HG03575 (cell line): ENCODE measurements around the gene KRT10.

ENCODE experiments used
- ATAC-seq: cut with Tn5 transposase; IDR thresholded peaks from one replicate; pipeline ENCODE4 v1.9.1; 2021; ENCODE audit not compliant: unreplicated experiment, insufficient number of reproducible peaks, low FRiP score; ENCODE audit errors: extremely low read depth

The KRT10 gene

GRCh38 chr17:40813804-40814203 is 8.6 kb downstream of the KRT10 start:
- no peak for ATAC-seq

GRCh38 chr17:40812639-40813038 is 9.8 kb downstream of the KRT10 start:
- no peak for ATAC-seq

DNA sequence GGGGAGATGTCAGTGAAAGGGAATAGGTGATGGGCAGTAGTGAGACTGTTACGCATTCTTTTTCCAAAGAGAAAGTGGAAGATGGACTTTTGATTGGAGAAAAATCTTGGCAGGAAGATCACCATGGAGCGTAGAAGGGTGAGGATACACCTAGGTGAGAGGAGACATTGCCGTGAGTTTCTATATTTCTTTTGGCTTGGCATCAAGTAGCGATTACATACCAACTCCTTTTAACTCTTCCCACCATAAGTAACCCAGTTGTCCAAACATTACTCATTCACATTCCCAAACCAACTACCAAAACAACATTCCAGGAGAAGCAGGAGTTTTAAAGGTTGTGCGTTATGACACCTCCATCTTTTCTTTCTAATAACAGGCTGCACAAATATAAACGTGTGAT is 11.9 kb downstream of the KRT10 start:
- no peak for ATAC-seq

DNA sequence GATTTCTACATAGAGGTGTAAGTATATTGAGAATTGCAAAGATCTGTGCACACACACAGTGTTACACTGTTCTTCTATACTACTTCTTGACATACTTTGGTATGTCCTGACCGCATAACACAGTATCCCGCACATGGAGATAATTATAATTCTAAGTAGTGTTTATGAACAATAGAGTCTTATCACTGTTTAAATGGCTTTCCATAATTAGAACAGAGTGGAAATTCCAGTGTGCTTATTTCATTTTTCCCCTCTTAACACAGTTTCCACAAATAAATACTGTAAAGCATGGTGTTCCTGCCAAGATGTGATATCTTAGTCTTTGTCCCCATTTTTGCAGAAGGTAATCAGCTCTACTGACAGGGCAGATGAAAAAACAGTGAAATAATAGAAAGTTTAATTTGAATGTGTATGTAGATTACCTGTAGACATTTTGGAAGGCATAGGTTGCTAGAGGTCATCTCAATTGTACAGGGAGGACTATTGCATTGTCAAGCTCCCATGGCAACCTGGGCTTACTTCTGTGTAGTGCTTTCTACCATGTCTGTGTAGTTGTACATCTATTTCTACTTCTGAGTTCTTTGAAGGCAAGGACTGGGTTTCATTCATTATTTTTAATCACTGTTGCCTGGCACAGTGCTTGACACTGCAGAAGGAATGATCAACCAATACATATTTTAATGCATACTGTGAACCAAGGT is 12.5 kb downstream of the KRT10 start:
- no peak for ATAC-seq

DNA sequence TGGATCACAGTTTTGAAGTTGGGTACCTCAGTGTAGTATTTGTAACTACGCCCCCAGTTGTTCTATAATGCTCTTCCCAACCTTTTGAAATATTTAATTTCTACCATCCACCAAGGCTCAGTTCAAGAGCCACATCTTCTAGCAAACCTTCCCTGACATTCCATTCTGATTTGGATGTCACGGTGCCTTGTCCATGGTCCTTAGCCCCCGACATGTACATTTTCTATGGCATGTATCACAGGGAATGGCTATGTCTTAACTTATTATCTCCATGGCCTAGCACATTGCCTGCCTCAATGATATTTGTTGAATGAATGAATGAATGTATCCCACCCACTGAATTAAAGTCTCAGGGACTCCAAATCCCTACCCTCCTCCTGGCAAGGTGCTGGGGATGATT is 16.3 kb downstream of the KRT10 start:
- ATAC-seq, result no peak

DNA sequence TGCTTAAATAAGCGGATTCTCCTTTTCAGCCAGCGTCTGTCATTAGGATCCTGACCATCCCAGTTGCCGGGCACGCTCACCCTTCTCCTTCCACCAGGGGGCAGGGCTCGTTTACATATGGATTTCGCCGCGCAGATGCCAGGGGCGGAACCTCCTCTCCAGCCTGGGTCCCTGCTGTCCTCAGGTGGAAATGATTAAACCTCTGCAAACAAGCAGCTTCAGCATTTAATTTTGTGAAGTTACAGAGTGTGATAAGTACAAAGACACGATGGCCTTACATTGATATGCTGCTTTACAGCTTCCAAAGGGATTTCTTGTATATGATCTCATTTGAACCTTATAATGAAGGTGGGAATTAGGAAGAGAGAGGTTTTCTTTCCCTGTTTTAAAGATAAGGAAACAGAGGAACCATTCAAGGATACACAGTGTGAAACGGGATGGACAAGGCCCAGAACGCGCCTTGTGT is 18.8 kb downstream of the KRT10 start:
- ATAC-seq, result no peak

DNA sequence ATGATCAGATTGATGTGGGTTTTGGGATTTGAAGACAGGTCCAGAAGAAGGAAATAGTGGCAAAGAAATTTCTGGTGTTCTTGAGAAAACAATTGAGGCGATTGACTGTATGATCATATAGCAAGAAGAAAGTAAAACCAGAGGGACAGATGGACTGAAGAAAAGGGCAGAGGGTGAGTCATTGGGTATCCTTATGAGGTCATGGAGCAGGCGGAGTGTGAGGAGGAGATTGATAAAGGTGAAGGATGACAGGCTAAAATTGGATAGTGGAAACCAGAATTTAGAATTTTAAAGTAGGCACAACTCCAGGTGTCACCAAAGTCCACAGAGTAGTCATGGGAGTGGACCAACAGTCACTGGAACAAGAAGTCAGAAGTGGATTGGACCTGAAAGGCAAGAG is 21.3 kb downstream of the KRT10 start:
- ATAC-seq, result no peak

DNA sequence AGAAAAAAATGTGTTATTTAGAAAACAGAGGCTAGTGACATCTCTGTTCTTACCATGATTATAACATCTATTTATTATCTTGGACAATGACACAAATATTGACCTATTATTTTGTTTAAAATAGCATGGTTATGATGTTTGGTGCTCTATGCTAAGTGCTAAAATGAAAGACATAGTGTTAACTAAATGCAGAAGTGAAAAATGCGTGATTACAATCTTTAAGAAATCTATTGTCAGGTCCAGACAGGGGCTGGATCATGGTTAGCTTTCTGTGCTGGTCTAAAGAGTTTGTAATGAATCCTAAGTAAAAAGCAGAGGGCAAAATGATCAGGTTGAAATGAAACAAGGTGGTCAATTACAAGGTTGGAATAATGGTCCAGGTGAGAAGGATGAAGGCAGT is 22.0 kb downstream of the KRT10 start:
- no peak for ATAC-seq

DNA sequence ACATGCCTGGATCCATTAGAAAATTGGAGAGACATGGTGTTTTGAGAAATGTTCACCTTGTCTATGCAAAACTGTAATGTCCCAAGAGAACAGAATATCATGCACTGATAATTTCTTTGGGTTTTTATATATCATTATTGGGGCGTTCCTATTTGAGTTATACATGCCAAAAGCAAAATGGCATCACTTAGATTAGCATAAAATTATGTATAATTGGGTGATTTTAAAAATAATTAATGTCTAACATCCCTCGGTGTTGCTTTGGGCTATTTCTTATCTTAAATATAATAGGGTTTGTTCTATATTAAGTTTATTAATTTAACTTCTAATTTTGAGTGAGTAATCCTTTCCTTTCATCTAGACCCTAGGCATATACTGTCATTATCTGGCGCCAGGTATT is 22.6 kb downstream of the KRT10 start, which contains the start of gene KRT28:
TSS of gene KRT28 (minus strand) at position 101 of the 400 bp plus-strand sequence. CDS start at position 35, 66 bp downstream.
- ATAC-seq, result no peak

- ATAC-seq, result no peak
Observed at GRCh38 chr17:40796846-40797245, 25.6 kb downstream of the KRT10 start.

- ATAC-seq, result no peak
Observed at GRCh38 chr17:40795019-40795667, 27.3 kb downstream of the KRT10 start.

- ATAC-seq, result no peak
Observed at GRCh38 chr17:40794466-40794865, 27.9 kb downstream of the KRT10 start.

DNA sequence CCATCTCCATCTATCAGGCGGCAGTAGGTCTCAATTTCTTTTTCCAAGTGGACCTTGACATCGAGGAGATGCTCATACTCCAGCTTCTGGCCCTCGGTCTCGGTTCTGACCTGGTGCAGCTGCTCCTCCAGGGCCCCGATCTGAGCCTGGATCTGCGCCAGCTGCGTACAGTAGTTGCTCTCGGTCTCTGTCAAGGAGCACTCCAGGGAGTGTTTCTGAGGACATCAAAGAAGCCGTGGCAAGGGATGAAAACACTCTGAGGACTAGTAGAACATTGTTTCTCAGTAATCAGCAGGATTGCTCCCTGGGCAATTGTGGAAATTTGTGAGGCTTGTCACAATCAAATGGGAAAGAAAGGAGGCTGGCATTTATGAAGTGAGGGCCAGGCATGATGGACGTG is 28.6 kb downstream of the KRT10 start:
- ATAC-seq, result no peak

- ATAC-seq, result no peak
Observed at GRCh38 chr17:40791787-40792436, 30.5 kb downstream of the KRT10 start.

GRCh38 chr17:40791111-40791510 is 31.3 kb downstream of the KRT10 start:
- ATAC-seq, result no peak

- ATAC-seq, result no peak
Observed at GRCh38 chr17:40782450-40782849, 40.0 kb downstream of the KRT10 start, which contains the start of gene KRT27. TSS of gene KRT27 (minus strand) at chr17:40782550. CDS start at chr17:40782493, 57 bp downstream.

GRCh38 chr17:40779181-40779909 is 43.1 kb downstream of the KRT10 start:
- ATAC-seq, result no peak

GRCh38 chr17:40778461-40778860 is 44.0 kb downstream of the KRT10 start:
- no peak for ATAC-seq

- ATAC-seq, result no peak
Observed at GRCh38 chr17:40777971-40778370, 44.4 kb downstream of the KRT10 start.
